Measurements from ENCODE around the gene TICAM1.
"Not testable (repeated sequence)": the region's sequence is repeated elsewhere in the genome, so short reads cannot be mapped to it uniquely, and the experiment has no call there.

Gene TICAM1

DNA sequence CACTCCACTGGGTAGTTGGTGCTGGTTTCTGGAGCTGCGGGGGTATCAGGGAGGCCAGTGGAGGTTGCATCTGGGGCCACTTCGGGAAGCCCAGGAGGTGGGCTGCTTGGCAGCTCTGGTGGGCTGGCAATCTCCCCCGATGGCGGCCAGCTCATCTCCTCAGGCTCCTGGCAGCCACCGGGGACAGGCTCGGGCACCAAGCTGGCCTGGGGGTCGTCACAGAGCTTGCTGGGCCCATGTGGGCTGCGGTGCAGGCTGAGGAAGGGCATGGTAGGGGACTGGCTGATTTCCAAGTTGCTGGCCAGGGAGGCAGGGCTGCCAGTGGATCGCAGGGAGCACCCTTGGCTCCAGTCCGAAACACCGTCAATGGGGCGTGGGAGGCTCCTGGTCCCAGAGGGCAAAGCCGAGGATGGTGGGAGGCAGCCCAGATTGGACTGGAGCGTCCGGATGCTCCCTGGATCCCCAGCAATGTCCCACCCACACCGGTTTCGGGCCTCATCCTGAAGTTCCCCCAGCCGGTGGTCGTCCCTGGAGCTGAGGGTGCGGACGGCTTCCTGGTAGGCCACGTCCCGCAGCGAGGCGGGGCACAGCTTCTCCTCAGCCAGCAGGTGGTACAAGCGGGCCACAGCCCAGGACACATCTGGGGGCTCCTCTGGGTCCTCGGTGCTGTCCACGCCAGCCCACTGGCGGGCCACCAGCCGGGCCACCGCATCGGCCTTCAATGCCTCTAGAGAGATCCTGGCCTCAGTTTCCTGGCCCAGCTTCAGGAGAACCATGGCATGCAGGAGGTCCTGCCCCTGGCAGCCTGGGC is 13.8 kb downstream of the TICAM1 start:
- Histone ChIP-seq H3K4me3 (ENCODE audit: low read depth, low read length) (no peak overlapping the region), H3K27ac (ENCODE audit: low read depth, low read length) (no peak overlapping the region), H2AFZ (ENCODE audit: low read length, unreplicated experiment) (no peak overlapping the region), H3K79me2 (ENCODE audit: control insufficient read depth, insufficient read depth, low read length, unreplicated experiment) (peaks cover 3% of the 10 kb centered on the region), H3K36me3 (ENCODE audit: insufficient read depth, low read length) (no peaks in the 10 kb centered on the region; the same call in 1 of the 2 replicates), H3K27me3 (ENCODE audit: insufficient read depth, low read length) (no peaks in the 10 kb centered on the region), H3K4me1 (ENCODE audit: control insufficient read depth, insufficient read depth, low read length, unreplicated experiment) (peaks cover 3% of the 10 kb centered on the region)

DNA sequence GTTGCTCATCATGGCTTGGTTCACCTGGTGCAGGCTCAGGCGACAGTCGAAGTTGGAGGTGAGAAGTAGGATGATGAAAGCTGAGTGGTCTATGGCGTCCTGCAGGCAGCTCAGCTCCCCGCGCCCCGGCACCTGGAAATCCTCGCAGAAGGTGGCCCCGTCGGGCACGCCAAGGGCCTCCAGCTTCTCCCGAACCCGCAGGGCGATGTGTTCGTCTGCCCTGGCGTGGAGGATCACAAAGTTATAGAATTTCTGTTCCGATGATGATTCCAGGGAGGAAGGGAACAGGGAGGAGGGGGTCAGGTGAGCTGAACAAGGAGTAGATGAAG is 14.6 kb downstream of the TICAM1 start:
- Histone ChIP-seq H2AFZ (ENCODE audit: low read length, unreplicated experiment) (no peak overlapping the region), H3K4me1 (ENCODE audit: control insufficient read depth, insufficient read depth, low read length, unreplicated experiment) (peaks cover 3% of the 10 kb centered on the region), H3K27me3 (ENCODE audit: insufficient read depth, low read length) (no peaks in the 10 kb centered on the region), H3K79me2 (ENCODE audit: control insufficient read depth, insufficient read depth, low read length, unreplicated experiment) (no peaks in the 10 kb centered on the region), H3K27ac (ENCODE audit: low read depth, low read length) (no peak overlapping the region), H3K36me3 (ENCODE audit: insufficient read depth, low read length) (no peaks in the 10 kb centered on the region; the same call in 1 of the 2 replicates), H3K4me3 (ENCODE audit: low read depth, low read length) (no peak overlapping the region)

DNA sequence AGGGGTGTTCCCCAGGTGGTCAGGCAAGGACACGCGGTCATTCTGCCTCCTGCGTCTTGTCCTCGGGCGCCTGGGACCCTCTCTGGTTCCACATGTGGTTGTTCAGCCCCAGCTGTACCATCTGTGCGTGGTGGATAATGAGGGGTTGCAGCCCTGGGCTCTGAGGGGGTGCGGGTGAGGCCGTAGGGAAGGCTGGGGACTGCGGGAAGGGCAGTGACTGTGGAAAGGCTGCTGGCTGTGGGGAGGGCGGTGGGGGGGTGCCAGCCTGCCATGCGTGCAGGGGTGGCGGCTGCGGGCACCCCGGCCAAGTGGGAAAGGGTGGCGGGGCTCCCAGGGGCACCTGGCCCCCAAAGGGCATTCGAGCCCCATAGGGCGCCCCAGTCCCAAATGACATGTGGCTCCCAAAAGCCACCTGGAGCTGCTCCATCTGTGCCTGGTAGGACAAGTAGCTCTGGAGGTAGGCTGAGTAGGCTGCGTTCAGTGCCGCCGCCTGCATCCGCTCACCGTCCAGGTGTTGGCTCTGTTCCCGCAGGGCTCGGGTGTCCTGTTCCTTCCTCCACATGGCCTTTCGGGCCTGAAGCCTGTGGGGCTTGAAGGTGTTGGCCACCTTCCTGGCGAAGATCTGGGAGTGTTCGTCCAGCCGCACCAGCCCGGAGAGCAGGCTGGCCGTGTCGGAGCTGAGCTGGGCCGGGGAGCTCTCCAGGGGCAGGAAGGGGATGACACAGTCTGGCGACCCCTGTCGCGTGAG is 15.1 kb downstream of the TICAM1 start:
- no peak overlapping the region for H3K27ac ChIP-seq (ENCODE audit: low read depth, low read length)
- H3K4me1 ChIP-seq (ENCODE audit: control insufficient read depth, insufficient read depth, low read length, unreplicated experiment): peaks cover 3% of the 10 kb centered on the region
- no peaks in the 10 kb centered on the region for H3K79me2 ChIP-seq (ENCODE audit: control insufficient read depth, insufficient read depth, low read length, unreplicated experiment)
- H3K4me3 ChIP-seq (ENCODE audit: low read depth, low read length): no peak overlapping the region
- H2AFZ ChIP-seq (ENCODE audit: low read length, unreplicated experiment): peak overlapping the region; percentile 38
- H3K36me3 ChIP-seq (ENCODE audit: insufficient read depth, low read length): no peaks in the 10 kb centered on the region; the same call in 1 of the 2 replicates
- H3K27me3 ChIP-seq (ENCODE audit: insufficient read depth, low read length): no peaks in the 10 kb centered on the region

DNA sequence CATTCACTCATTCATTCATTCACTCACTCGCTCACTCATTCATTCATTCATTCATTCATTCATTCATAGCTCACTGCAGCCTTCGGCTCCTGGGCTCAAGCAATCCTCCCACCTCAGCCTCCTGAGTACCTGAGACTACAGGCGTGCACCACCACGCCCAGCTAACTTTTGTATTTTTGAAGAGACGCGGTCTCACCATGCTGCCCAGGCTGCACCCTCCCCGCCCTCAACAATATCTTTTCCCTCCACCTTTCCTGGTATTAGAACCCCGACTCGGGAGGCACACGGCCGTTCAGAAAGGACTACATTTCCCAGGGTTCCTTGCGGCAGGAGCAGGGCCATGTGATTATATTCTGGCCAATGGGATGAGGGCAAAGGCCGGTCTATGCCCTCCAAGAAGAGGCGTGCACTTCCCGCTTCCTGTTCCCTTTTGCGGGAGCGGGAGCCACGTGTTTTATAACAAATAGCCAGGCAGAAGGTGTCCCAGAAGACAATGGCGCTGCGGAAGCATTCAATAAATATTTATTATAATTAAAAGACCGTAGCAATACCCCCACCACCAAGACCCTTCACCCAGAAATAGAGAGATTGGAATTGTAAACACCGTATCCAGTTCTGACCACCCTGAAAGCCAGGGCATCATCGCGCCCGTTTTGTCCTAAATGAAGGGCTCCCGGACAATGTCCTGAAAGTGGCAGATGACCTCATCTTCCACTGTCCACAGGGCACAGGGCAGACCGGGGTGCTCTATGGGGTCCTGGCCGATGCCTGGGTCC is 15.9 kb downstream of the TICAM1 start:
- Histone ChIP-seq H3K27ac (ENCODE audit: low read depth, low read length) (no peak overlapping the region), H3K79me2 (ENCODE audit: control insufficient read depth, insufficient read depth, low read length, unreplicated experiment) (no peaks in the 10 kb centered on the region), H3K36me3 (ENCODE audit: insufficient read depth, low read length) (no peaks in the 10 kb centered on the region; the same call in 1 of the 2 replicates), H3K4me1 (ENCODE audit: control insufficient read depth, insufficient read depth, low read length, unreplicated experiment) (peaks cover 3% of the 10 kb centered on the region), H3K4me3 (ENCODE audit: low read depth, low read length) (no peak overlapping the region), H2AFZ (ENCODE audit: low read length, unreplicated experiment) (peak overlapping the region; percentile 38), H3K27me3 (ENCODE audit: insufficient read depth, low read length) (no peaks in the 10 kb centered on the region)

DNA sequence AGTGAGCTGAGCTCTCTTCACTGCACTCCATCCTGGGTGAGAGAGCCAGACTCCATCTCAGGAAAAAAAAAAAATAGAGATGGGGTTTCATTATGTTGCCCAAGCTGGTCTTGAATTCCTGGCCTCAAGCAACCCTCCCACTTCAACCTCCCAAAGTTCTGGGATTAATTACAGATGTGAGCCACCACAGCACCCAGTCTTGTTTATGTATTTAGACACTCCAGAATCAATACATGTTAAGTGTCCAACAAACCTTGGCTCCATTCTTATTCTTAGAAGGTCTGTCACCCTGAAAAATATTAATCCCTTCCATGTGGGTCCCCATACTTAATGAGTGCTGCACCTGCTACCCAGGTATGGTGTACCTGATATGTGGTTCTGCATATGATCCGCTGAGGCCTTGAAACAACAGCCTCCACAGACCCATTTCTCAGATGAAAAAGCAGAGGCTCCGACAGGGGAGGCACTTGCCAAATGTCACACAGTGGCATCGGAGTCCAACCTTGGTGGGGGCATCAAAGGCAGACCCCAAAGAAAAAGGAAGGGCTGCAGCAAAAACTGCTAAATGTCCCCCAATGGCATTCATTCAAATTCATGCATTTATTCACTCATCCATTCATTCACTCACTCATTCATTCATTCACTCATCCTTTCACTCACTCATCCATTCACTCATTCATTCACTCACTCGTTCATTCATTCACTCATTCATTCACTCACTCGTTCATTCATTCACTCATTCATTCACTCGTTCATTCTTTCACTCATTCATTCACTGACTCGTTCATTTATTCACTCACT is 16.7 kb downstream of the TICAM1 start:
- Histone ChIP-seq H3K36me3 (ENCODE audit: insufficient read depth, low read length) (no peaks in the 10 kb centered on the region; the same call in 1 of the 2 replicates), H3K27ac (ENCODE audit: low read depth, low read length) (peak overlapping the region; percentile 19; the same call in 1 of the 2 replicates), H2AFZ (ENCODE audit: low read length, unreplicated experiment) (no peak overlapping the region), H3K79me2 (ENCODE audit: control insufficient read depth, insufficient read depth, low read length, unreplicated experiment) (no peaks in the 10 kb centered on the region), H3K27me3 (ENCODE audit: insufficient read depth, low read length) (no peaks in the 10 kb centered on the region), H3K4me1 (ENCODE audit: control insufficient read depth, insufficient read depth, low read length, unreplicated experiment) (peaks cover 3% of the 10 kb centered on the region), H3K4me3 (ENCODE audit: low read depth, low read length) (no peak overlapping the region)

DNA sequence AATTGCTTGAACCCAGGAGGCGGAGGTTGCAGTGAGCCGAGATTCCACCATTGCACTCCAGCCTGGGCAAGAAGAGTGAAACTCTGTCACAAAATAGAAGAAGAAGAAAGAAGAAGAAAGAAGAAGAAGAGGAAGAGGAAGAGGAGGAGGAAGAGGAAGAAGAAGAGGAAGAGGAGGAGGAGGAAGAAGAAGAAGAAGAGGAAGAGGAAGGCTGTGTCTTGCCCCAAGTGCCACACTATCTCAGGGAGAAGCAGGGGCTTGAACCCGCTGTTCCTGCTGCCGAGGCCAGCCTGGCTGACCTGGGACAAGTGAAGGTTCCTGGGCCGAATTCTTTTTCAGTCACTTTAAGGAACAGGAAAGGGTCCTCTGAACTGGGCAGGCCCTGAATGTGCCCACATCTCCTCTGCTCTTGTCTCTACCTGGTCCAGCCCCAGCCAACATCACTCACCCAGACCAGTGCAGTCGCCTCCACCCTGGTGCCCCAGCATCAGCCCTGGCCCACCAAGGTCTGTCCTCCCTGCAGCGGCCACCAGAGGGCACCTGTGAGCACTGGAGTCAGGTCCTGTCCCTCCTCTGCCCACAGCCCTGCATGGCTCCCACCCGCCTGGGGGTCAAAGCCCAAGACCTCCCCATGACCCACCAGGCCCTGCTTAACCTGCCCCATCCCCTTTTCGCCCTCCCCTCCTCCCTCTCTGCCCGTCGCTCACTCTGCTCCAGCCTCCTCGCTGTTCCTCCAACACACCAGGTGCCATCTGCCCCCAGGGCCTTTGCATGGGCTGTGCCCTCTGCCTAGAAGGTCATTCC is 20.0 kb downstream of the TICAM1 start:
- Histone ChIP-seq H3K27ac (ENCODE audit: low read depth, low read length) (peak overlapping the region; percentile 95), H3K27me3 (ENCODE audit: insufficient read depth, low read length) (no peaks in the 10 kb centered on the region), H3K4me1 (ENCODE audit: control insufficient read depth, insufficient read depth, low read length, unreplicated experiment) (peaks cover 3% of the 10 kb centered on the region), H2AFZ (ENCODE audit: low read length, unreplicated experiment) (no peak overlapping the region), H3K36me3 (ENCODE audit: insufficient read depth, low read length) (no peaks in the 10 kb centered on the region; the same call in 1 of the 2 replicates), H3K79me2 (ENCODE audit: control insufficient read depth, insufficient read depth, low read length, unreplicated experiment) (no peaks in the 10 kb centered on the region), H3K4me3 (ENCODE audit: low read depth, low read length) (no peak overlapping the region)

DNA sequence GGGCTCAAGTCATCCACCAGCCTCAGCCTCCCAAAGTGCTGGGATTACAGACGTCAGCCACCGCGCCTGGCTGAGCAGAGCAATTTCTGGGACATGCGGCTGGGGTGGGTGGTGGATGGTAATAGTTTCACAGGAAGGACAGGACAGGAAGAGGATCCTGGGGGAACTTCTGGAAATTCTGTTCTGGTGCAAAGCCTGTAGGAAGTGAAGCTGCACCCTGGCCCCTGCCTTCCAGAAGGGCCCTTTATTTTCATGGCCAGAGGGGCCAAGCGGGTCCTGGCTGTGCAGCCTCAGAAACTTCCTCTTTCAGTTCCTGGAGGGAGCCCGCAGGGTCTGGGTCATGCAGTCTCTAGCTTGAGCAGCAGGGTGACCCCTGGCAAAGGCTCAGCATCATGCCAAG is 24.3 kb downstream of the TICAM1 start:
- H3K4me1 ChIP-seq (ENCODE audit: control insufficient read depth, insufficient read depth, low read length, unreplicated experiment): no peaks in the 10 kb centered on the region
- H3K36me3 ChIP-seq (ENCODE audit: insufficient read depth, low read length): no peaks in the 10 kb centered on the region
- no peaks in the 10 kb centered on the region for H3K79me2 ChIP-seq (ENCODE audit: control insufficient read depth, insufficient read depth, low read length, unreplicated experiment)
- no peak overlapping the region for H2AFZ ChIP-seq (ENCODE audit: low read length, unreplicated experiment)
- no peak overlapping the region for H3K4me3 ChIP-seq (ENCODE audit: low read depth, low read length)
- no peak overlapping the region for H3K27ac ChIP-seq (ENCODE audit: low read depth, low read length)
- no peaks in the 10 kb centered on the region for H3K27me3 ChIP-seq (ENCODE audit: insufficient read depth, low read length)

DNA sequence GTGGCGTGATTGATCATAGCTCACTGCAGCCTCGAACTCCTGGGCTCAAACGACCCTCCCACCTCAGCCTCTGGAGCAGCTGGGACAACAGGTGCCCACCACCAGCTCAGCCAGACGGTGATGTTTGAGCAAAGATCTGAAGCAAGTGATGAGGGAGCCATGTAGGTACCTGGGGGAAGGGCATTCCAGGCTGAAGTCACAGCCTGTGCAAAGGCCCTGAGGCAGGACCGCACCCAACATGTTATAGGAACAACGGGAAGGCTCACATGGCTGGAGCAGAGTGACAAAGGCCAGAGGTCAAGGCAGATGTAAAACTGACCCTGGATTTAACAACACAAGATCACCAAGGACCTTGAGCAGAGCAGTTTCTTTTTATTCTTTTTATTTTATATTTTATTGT is 25.1 kb downstream of the TICAM1 start:
- no peaks in the 10 kb centered on the region for H3K79me2 ChIP-seq (ENCODE audit: control insufficient read depth, insufficient read depth, low read length, unreplicated experiment)
- H3K36me3 ChIP-seq (ENCODE audit: insufficient read depth, low read length): no peaks in the 10 kb centered on the region
- no peak overlapping the region for H2AFZ ChIP-seq (ENCODE audit: low read length, unreplicated experiment)
- no peaks in the 10 kb centered on the region for H3K4me1 ChIP-seq (ENCODE audit: control insufficient read depth, insufficient read depth, low read length, unreplicated experiment)
- no peak overlapping the region for H3K27ac ChIP-seq (ENCODE audit: low read depth, low read length)
- H3K4me3 ChIP-seq (ENCODE audit: low read depth, low read length): no peak overlapping the region
- H3K27me3 ChIP-seq (ENCODE audit: insufficient read depth, low read length): no peaks in the 10 kb centered on the region

DNA sequence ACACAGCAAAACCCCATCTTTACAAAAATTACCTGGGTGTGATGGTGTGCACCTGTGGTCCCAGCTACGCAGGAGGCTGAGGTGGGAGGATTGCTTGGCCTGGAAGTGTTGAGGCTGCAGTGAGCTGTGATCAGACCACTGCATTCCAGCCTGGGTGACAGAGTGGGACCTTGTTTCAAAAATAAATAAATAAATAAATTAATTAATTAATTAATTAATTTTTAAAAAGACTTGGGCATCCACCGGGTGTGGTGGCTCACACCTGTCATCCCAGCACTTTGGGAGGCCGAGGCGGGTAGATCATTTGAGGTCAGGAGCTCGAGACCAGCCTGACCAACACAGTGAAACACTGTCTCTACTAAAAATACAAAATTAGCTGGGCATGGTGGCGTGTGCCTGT is 26.4 kb downstream of the TICAM1 start:
- H3K27me3 ChIP-seq (ENCODE audit: insufficient read depth, low read length); H3K4me3 ChIP-seq (ENCODE audit: low read depth, low read length); H3K79me2 ChIP-seq (ENCODE audit: control insufficient read depth, insufficient read depth, low read length, unreplicated experiment); H2AFZ ChIP-seq (ENCODE audit: low read length, unreplicated experiment); H3K36me3 ChIP-seq (ENCODE audit: insufficient read depth, low read length); H3K27ac ChIP-seq (ENCODE audit: low read depth, low read length); H3K4me1 ChIP-seq (ENCODE audit: control insufficient read depth, insufficient read depth, low read length, unreplicated experiment): not testable (repeated sequence)
